GM18873 (cell line): Measurements from ENCODE around the gene INPP4B.

ENCODE experiments used
- ATAC-seq: cut with Tn5 transposase; IDR thresholded peaks from one replicate; pipeline ENCODE4 v1.9.1; 2021; ENCODE audit warnings: mild to moderate bottlenecking, moderate library complexity, moderate number of reproducible peaks; ENCODE audit not compliant: unreplicated experiment, low FRiP score

Gene INPP4B

GRCh38 chr4:142281999-142282398 lies 564.1 kb downstream of the INPP4B start:
- no peak for ATAC-seq

- no peak for ATAC-seq
These were observed 567.4 kb downstream of the INPP4B start for GRCh38 chr4:142278663-142279062.

GRCh38 chr4:142278171-142278570 lies 567.9 kb downstream of the INPP4B start:
- ATAC-seq = no peak

GRCh38 chr4:142274137-142274536 lies 572.0 kb downstream of the INPP4B start:
- no peak for ATAC-seq

- no peak for ATAC-seq
These were observed 573.6 kb downstream of the INPP4B start for GRCh38 chr4:142272452-142272851.

GRCh38 chr4:142271832-142272231 lies 574.3 kb downstream of the INPP4B start:
- no peak for ATAC-seq

- ATAC-seq = no peak
These were observed 579.0 kb downstream of the INPP4B start for GRCh38 chr4:142267101-142267500.

GRCh38 chr4:142265946-142266345 lies 580.2 kb downstream of the INPP4B start:
- no peak for ATAC-seq

- ATAC-seq = no peak
These were observed 580.6 kb downstream of the INPP4B start for GRCh38 chr4:142265536-142265935.

GRCh38 chr4:142264961-142265360 lies 581.1 kb downstream of the INPP4B start:
- ATAC-seq = no peak

- no peak for ATAC-seq
These were observed 583.1 kb downstream of the INPP4B start for GRCh38 chr4:142262956-142263355.

GRCh38 chr4:142248946-142249345 lies 597.2 kb downstream of the INPP4B start:
- ATAC-seq = no peak

- no peak for ATAC-seq
These were observed 602.8 kb downstream of the INPP4B start for GRCh38 chr4:142243255-142243654.

GRCh38 chr4:142242156-142242555 lies 603.9 kb downstream of the INPP4B start:
- no peak for ATAC-seq

GRCh38 chr4:142238589-142238988 lies 607.5 kb downstream of the INPP4B start:
- ATAC-seq = no peak

GRCh38 chr4:142236268-142236667 lies 609.8 kb downstream of the INPP4B start:
- ATAC-seq = no peak

- ATAC-seq = no peak
These were observed 614.3 kb downstream of the INPP4B start for GRCh38 chr4:142231787-142232186.

- no peak for ATAC-seq
These were observed 615.1 kb downstream of the INPP4B start for GRCh38 chr4:142230991-142231390.

GRCh38 chr4:142226014-142226413 lies 620.1 kb downstream of the INPP4B start:
- ATAC-seq = no peak

- no peak for ATAC-seq
These were observed 624.0 kb downstream of the INPP4B start for GRCh38 chr4:142222127-142222526.

- ATAC-seq = no peak
These were observed 627.4 kb downstream of the INPP4B start for GRCh38 chr4:142218726-142219125.

- ATAC-seq = no peak
These were observed 634.7 kb downstream of the INPP4B start for GRCh38 chr4:142211444-142211843.

- ATAC-seq = no peak
These were observed 642.6 kb downstream of the INPP4B start for GRCh38 chr4:142203505-142203904.
